ENCODE measurements around the gene PHTF2. TPM values are rescaled to one million over a fixed set of nuclear protein-coding genes. Genes with fewer than 3 reads are reported as not detected.

The PHTF2 gene
- total and polyA plus RNA-seq, 2 donors (not counting 3 experiments of a cell fraction or from before 2014, with no cell fraction given): 13.3 to 21.4 TPM

GRCh38 chr7:77782383-77782782 lies 16.2 kb upstream of the PHTF2 start:
- Histone ChIP-seq H3K9me1 (replicated peaks; ENCODE audit: control insufficient read depth, extremely low read depth, insufficient read depth, low read length) (no peaks in the 10 kb centered on the region), H3K27ac (ENCODE audit: insufficient read depth, low read depth, low read length) (no peak overlapping the region), H3K4me1 (ENCODE audit: control insufficient read depth, extremely low read depth, insufficient read depth, low read length) (no peaks in the 10 kb centered on the region), H3K27me3 (ENCODE audit: control insufficient read depth in 2 of 2, insufficient read depth in 2 of 2, low read length in 2 of 2) (no peaks in the 10 kb centered on the region), H3K4me3 (replicated peaks in 1 of 3; ENCODE audit: insufficient read depth in 1 of 3, low read depth in 1 of 3, low read length in 3 of 3) (no peak overlapping the region), H4K20me1 (replicated peaks; ENCODE audit: control insufficient read depth, extremely low read depth, insufficient read depth, low read length) (no peaks in the 10 kb centered on the region), H3K9ac (replicated peaks; ENCODE audit: extremely low read depth, insufficient read depth, low read length) (no peak overlapping the region), H3K79me2 (ENCODE audit: control insufficient read depth, insufficient read depth, low read length) (no peaks in the 10 kb centered on the region), H3K36me3 (ENCODE audit: control insufficient read depth in 2 of 2, extremely low read depth in 1 of 2, insufficient read depth in 2 of 2, low read length in 2 of 2) (peaks cover 0 to 1% of the 10 kb centered on the region in 2 experiments), H3K4me2 (ENCODE audit: insufficient read depth, low read length) (no peak overlapping the region), H3K9me3 (replicated peaks; ENCODE audit: control insufficient read depth, insufficient read depth, low read length) (no peaks in the 10 kb centered on the region), H2AFZ (ENCODE audit: low read depth, low read length) (no peak overlapping the region)
- TF ChIP-seq POLR2AphosphoS5 (IDR thresholded peaks at IDR 0.05; ENCODE audit: insufficient read depth, low read depth, low read length) (no peak), MAX (IDR thresholded peaks at IDR 0.05; ENCODE audit: insufficient read depth, insufficient read length) (no peak), MYC (IDR thresholded peaks at IDR 0.05; ENCODE audit: low read depth, low read length) (no peak), EZH2 (IDR thresholded peaks at IDR 0.05; ENCODE audit: borderline replicate concordance, low read depth, low read length, severe bottlenecking) (no peak), CTCF (IDR thresholded peaks at IDR 0.05; ENCODE audit: extremely low read depth in 1 of 2, insufficient read depth in 1 of 2, low read depth in 1 of 2, low read length in 2 of 2) (no peak), JUN (IDR thresholded peaks at IDR 0.05; ENCODE audit: borderline replicate concordance, insufficient read depth, insufficient read length, low read depth) (no peak), FOS (IDR thresholded peaks at IDR 0.05; ENCODE audit: borderline replicate concordance, insufficient read depth, low read length) (no peak), POLR2A (IDR thresholded peaks at IDR 0.05; ENCODE audit: low read depth, low read length) (no peak), GATA2 (IDR thresholded peaks at IDR 0.05; ENCODE audit: insufficient read depth, insufficient read length, low read depth, low read length) (no peak)
- intact Hi-C loops (cut with micrococcal nuclease): no loop called here
- BruUV-seq (replicated peaks): no TSS peak
- CTCF ChIA-PET: no interaction called here
- dilution Hi-C loops (cut with MboI; ENCODE audit: extremely low pct_ligation_motif_present, low sequenced_read_pairs): no loop called here
- FAIRE-seq (no peak), DNase-seq (ENCODE audit: low read depth, low spot score) (no peak)
- POLR2A ChIA-PET: no interaction called here
